WTC11 (cell line): ENCODE data around the gene TOPAZ1.

Source experiments
- CTCF ChIP-seq: fragments of 200-600 bp; IDR thresholded peaks from 2 replicates; pipeline ENCODE4 v1.8.0; 2022; ENCODE audit warnings: antibody characterized with exemption
- MAX ChIP-seq: sonication (generic); formaldehyde crosslinking; IDR thresholded peaks from 2 replicates; pipeline ENCODE4 v1.8.0; 2022; ENCODE audit warnings: mild to moderate bottlenecking, missing genetic modification reagents
- RORB ChIP-seq: fragments of 250-450 bp; sonication (Bioruptor Pico); IDR thresholded peaks from 2 replicates; pipeline ENCODE4 v1.9.0; 2021; ENCODE audit warnings: mild to moderate bottlenecking
- SP1 ChIP-seq: sonication (generic); formaldehyde crosslinking; conservative IDR thresholded peaks from 2 replicates; pipeline ENCODE4 v1.8.1; 2022; ENCODE audit warnings: missing genetic modification reagents
- TCF7 ChIP-seq: sonication (generic); formaldehyde crosslinking; IDR thresholded peaks from 2 replicates; pipeline ENCODE4 v1.8.0; 2022; ENCODE audit warnings: mild to moderate bottlenecking, low read depth, missing genetic modification reagents, moderate library complexity

GRCh38 chr3:44326019-44326418 is 84.3 kb downstream of the TOPAZ1 start:
- TF ChIP-seq CTCF (no peak), SP1 (no peak), RORB (no peak), TCF7 (no peak), MAX (CRISPR knock-in tag) (no peak)
